AG04450 (cell line): ENCODE data around the gene NCOR2. TPM values are rescaled to one million over a fixed set of nuclear protein-coding genes. Genes with fewer than 3 reads are reported as not detected.
A peak's percentile ranks its signal among the peaks of the same experiment; 100 is the strongest.

ENCODE experiments used
- CTCF ChIA-PET: fragments of 300-600, 350-600 bp; formaldehyde crosslinking; extraction: SDS; loops from one replicate; lab custom pipeline; 2022; ENCODE audit warnings: antibody characterized with exemption, inconsistent platforms; lab: Charles Lee
- POLR2A ChIA-PET: fragments of 350-600 bp; formaldehyde crosslinking; extraction: SDS; loops from one replicate; lab custom pipeline; 2021; ENCODE audit warnings: antibody characterized with exemption, inconsistent platforms; lab: Yijun Ruan, JAX
- DNase-seq: peaks from one replicate; pipeline ENCODE4 v3.0.0-alpha.2; 2011; ENCODE audit warnings: low read depth, low spot score
- H3K27ac ChIP-seq: one replicate; pipeline ENCODE4 v1.5.1; 2012; ENCODE audit warnings: low read depth, low read length, control low read depth
- H3K27me3 ChIP-seq: one replicate; pipeline ENCODE4 v1.6.0; 2012; ENCODE audit warnings: low read length; ENCODE audit not compliant: control insufficient read depth, insufficient read depth
- H3K4me3 ChIP-seq: 2 replicates; pipeline ENCODE4 v1.5.1; 2011; ENCODE audit warnings: mild to moderate bottlenecking, low read depth, low read length, control low read depth
- H3K9me3 ChIP-seq: 2 replicates; pipeline ENCODE4 v1.5.1; 2012; ENCODE audit warnings: low read length; ENCODE audit not compliant: control insufficient read depth, insufficient read depth
- polyA minus RNA-seq: library from RNA; depleted of rRNA, polyadenylated mRNA; stranded (reverse); fragments of >200 nt; gene quantifications from 2 replicates; pipeline ENCODE4 v1.2.3, GENCODE V29; 2011; rRNA and poly(A)+ RNA removed
- polyA plus RNA-seq: library from polyadenylated mRNA; depleted of rRNA; stranded (reverse); fragments of >200 nt; gene quantifications from 2 replicates; pipeline ENCODE4 v1.2.3, GENCODE V29; 2011; rRNA removed
- TF ChIP-seq, protein P1 (sequence below): IDR thresholded peaks from 2 replicates; pipeline ENCODE4 v1.5.1; 2011; ENCODE audit warnings: low read depth, low read length, control low read depth, inconsistent platforms

NCOR2 gene
- polyA plus RNA-seq (3.3 and 8.0 TPM in 2 replicates), polyA minus RNA-seq (15.4 and 16.5 TPM in 2 replicates)

DNA sequence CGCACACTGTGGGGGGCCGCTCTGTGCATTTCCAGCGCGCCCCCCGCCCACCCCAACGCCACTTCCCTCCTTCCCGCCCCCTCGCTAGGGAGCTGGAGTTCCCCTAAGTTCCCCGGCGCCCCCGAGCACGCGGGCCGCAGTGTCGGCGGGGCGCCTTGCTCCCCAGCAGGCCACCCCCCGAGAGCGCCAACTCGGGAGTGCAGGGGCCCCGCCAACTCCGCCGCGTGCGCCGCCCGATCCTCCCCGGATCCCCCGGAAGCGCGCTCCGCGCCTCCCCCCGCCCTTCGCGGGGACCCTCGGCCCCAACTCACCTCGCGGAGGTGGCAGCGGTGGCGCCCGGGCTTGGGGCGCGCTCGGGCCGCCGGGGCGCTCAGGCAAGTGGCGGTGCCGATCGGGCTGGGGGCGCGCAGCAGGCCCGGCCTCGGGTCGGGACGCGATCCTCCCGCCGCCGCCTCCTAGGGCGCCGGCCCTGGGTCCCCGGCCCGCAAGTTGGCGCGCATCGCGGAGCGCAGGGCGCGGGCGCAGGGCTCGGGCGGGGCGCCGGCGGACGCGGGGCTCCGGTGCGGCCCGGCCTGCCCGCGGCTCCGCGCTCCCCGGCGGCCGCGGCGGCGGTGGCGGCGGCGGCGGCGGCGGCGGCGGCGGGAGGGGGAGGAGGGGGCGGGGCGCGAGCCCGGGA is at the start of gene NCOR2:
NCOR2 (minus strand) TSS at position 616 of the 676 bp plus-strand sequence. CDS start 72,361 bp downstream, outside the sequence.
- Histone ChIP-seq H3K4me3 (peak within 1 kb of the TSS; percentile 88), H3K27ac (peak within 1 kb of the TSS; percentile 70)

DNA sequence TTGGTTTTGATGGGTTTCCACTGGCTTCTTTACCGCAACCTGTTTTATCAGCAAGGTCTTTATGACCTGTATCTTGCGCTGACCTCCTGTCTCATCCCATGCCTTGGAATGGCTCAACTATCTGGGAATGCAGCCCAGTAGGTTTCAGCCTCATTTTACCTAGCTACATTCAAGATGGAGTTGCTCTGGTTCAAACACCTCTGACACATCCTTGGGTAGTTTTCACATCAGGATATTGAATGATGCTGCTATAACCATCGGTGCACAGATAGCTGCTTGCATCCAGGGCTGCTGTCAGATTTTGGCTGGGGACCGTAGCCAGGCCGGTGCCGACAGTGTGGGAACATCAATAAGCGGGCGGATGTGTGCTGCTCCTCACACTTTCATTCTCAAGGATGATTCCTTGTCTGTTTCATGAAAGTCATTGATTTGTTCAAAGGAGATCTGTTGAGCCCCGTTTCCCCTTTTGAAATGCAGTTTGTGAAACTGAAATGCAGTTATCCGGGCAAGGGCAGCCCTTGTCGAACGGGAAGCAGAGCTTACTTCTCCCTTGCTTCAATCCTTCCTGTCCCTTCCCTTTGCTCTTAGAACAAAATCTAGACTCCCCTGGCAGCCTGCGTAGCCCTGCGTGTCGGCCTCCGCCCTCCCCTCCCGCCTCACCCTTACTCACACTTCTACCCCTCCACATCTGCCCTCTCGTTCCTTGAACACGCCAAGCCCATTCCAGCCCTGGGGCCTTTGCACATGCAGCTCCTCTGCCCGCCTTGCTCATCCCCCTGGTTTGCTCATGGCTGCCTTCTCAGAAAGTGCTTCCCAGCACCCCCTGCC is 49.2 kb upstream of the NCOR2 start:
- TF ChIP-seq, protein P1, sequence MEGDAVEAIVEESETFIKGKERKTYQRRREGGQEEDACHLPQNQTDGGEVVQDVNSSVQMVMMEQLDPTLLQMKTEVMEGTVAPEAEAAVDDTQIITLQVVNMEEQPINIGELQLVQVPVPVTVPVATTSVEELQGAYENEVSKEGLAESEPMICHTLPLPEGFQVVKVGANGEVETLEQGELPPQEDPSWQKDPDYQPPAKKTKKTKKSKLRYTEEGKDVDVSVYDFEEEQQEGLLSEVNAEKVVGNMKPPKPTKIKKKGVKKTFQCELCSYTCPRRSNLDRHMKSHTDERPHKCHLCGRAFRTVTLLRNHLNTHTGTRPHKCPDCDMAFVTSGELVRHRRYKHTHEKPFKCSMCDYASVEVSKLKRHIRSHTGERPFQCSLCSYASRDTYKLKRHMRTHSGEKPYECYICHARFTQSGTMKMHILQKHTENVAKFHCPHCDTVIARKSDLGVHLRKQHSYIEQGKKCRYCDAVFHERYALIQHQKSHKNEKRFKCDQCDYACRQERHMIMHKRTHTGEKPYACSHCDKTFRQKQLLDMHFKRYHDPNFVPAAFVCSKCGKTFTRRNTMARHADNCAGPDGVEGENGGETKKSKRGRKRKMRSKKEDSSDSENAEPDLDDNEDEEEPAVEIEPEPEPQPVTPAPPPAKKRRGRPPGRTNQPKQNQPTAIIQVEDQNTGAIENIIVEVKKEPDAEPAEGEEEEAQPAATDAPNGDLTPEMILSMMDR, result no peak
- POLR2A ChIA-PET, result no interaction called here
- peaks cover 17% of the 10 kb centered on the region for H3K27me3 ChIP-seq
- no peak overlapping the region for H3K27ac ChIP-seq
- peaks cover 9% of the 10 kb centered on the region for H3K9me3 ChIP-seq
- no peak for DNase-seq
- no peak overlapping the region for H3K4me3 ChIP-seq
- CTCF ChIA-PET, result no interaction called here

More for the DNA sequence above, at the start of gene NCOR2:
- TF ChIP-seq, protein P1, result no peak
- Histone ChIP-seq H3K27me3 (no peaks in the 10 kb centered on the region), H3K9me3 (no peaks in the 10 kb centered on the region; the same call in 1 of the 2 replicates)
- ChIA-PET POLR2A (interaction anchor here (0.6 to 2.0 kb wide), 8 partner anchors 16 to 198 kb away, joined by 3 to 9 read pairs (median 4); no protein-coding TSS in a partner anchor), CTCF (interaction anchor here (0.6 to 1.1 kb wide), 5 partner anchors 16 to 806 kb away, joined by 3 to 4 read pairs (median 3); no protein-coding TSS in a partner anchor)
- no peak for DNase-seq

DNA sequence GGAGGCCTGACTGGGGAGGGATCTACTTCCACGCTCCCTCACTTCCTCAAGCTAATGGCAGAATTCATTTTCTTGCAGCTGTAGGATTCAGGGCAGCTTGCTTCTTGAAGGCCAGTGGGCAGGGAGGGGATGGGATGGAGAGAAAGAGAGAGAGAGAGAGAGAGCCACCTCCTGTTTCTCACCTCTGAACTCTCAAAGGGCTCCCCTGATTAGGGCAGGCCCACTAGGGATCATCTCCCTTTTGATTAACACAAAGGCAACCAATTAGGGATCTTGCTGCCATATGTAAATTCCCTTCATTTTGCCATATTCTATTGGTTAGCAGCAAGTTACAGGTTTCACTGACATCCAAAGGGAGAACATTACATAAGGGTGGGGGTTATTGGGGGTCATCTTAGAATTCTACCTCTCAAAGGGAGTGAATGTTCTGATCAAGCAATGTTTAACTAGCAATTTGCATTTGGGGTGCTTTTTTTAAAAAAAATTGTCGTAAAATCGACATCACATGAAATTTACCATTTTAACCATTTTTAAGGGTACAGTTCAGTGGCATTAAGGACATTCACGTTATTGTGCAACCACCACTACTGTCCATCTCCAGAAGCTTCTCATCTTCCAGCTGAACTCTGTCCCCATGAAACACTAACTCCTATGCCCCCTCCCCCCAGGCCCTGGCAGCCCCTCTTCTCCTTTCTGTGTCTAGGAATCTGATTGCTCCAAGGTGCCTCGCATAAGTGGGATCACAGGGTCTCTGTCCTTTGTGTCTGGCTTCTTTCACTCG is 47.3 kb upstream of the NCOR2 start:
- Histone ChIP-seq H3K9me3 (peaks cover 9% of the 10 kb centered on the region), H3K4me3 (no peak overlapping the region), H3K27me3 (peaks cover 31% of the 10 kb centered on the region), H3K27ac (no peak overlapping the region)
- ChIA-PET CTCF (no interaction called here), POLR2A (no interaction called here)
- TF ChIP-seq, protein P1, result no peak
- no peak for DNase-seq

DNA sequence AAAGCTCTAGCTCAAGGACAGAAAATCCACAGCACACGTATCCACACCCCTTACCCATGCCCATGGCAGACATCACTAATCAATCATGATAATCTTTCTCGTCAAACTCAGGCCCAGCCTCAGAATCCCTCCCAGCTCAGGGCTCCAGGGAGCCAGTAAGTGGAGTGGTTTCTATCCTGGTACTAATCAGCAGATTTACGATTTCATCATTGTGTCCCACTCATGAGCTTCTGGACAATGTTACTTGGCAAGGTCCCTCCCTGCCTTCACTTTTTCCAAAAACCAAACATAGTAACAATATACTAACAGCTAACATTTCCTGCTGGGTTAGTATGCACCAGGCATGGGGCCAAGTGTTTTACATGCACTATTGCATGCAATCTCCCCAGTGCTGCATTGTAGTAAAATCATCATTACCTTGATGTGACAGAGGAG is 45.8 kb upstream of the NCOR2 start:
- CTCF ChIA-PET, result no interaction called here
- H3K9me3 ChIP-seq, result peaks cover 9% of the 10 kb centered on the region
- no peak overlapping the region for H3K4me3 ChIP-seq
- DNase-seq, result no peak
- H3K27ac ChIP-seq, result no peak overlapping the region
- TF ChIP-seq, protein P1, result no peak
- POLR2A ChIA-PET, result no interaction called here
- peaks cover 32% of the 10 kb centered on the region for H3K27me3 ChIP-seq
